Measurements from ENCODE around the gene WWP2. TPM values are rescaled to one million over a fixed set of nuclear protein-coding genes. Genes with fewer than 3 reads are reported as not detected.

WWP2 gene
- total and polyA plus RNA-seq, 11 donors = 8.4 to 33.2 (median 23.5) TPM

DNA sequence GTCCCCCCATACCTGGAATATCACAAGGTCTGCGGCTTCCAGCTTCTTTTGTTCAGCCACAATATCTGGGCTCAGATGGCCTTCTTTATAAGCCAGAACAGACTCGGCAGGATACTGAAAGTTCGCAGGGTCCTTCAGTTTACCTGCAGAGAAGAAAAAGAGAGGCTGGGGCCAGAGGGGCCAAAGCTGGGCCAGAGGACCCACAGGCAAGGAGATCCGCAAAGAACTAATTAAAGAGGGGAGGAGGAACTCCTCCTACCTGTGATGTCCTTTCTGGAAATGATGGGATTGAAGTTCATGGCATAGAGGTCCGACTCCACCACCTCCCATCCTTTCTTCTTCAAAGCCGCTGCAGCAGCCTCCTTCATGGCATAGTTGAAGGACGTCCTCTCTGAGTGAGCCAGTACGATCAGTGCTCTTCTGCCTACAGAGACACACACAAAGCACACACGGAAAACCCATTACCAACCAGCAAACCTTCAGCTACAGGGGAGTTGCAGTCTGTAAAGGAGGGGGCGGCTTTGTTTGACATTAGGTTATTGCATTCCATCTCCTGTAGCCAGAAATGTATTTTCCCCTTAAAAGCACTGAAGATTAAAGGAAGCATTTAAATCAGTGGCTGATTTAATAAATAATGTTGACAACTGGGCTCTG is 43.9 kb upstream of the WWP2 start:
- no peaks in the 10 kb centered on the region for H3K27me3 ChIP-seq
- ATAC-seq = no peak
- TF ChIP-seq POLR2A (IDR thresholded peaks at IDR 0.05) = no peak
- TF ChIP-seq, protein P1, sequence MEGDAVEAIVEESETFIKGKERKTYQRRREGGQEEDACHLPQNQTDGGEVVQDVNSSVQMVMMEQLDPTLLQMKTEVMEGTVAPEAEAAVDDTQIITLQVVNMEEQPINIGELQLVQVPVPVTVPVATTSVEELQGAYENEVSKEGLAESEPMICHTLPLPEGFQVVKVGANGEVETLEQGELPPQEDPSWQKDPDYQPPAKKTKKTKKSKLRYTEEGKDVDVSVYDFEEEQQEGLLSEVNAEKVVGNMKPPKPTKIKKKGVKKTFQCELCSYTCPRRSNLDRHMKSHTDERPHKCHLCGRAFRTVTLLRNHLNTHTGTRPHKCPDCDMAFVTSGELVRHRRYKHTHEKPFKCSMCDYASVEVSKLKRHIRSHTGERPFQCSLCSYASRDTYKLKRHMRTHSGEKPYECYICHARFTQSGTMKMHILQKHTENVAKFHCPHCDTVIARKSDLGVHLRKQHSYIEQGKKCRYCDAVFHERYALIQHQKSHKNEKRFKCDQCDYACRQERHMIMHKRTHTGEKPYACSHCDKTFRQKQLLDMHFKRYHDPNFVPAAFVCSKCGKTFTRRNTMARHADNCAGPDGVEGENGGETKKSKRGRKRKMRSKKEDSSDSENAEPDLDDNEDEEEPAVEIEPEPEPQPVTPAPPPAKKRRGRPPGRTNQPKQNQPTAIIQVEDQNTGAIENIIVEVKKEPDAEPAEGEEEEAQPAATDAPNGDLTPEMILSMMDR (IDR thresholded peaks at IDR 0.05) = no peak
- no peaks in the 10 kb centered on the region for H3K9me3 ChIP-seq
- 85 to 90% (median 86%) methylated on average over 10 of the region's 10 CpGs for WGBS, 4 donors
- intact Hi-C loops (cut with DNase I) = no loop called here
- no peak overlapping the region for H3K4me3 ChIP-seq
- H3K4me1 ChIP-seq = no peaks in the 10 kb centered on the region
- H3K27ac ChIP-seq = no peak overlapping the region
- DNase-seq = no peak
- peaks cover 0 to 52% (median 42%) of the 10 kb centered on the region in 9 donors for H3K36me3 ChIP-seq

DNA sequence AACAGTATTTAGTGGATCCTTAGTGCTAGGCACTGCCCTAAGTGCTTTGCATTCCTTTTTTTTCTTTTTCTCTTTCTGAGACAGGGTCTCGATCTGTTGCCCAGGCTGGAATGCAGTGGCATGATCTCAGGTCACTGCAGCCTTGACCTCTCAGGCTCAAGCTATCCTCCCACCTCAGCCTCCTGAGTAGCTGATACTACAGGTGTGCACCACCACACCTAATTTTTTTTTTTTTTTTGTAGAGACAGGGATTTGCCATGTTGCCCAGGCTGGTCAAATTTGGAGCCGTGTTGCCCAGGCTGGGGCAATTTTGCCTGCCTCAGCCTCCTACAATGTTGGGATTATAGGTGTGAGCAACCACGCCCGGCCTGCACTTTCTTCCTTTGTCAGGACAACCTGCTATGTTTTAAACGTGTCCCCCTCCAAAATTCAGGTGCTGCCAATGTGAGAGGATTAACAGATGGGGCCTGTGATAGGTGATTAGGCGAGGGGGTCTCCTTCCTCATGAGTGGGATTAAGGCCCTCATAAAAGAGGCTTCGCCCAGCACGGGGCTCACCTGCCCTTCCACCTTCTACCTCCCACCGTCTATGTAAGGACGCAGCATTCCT is 41.2 kb upstream of the WWP2 start:
- WGBS, 4 donors = 92 to 96% (median 94%) methylated on average over 10 of the region's 10 CpGs
- no peak overlapping the region for H3K4me3 ChIP-seq
- ATAC-seq (no peak), DNase-seq (no peak)
- no peaks in the 10 kb centered on the region for H3K27me3 ChIP-seq
- no peaks in the 10 kb centered on the region for H3K9me3 ChIP-seq
- TF ChIP-seq, protein P1 (IDR thresholded peaks at IDR 0.05) = no peak
- no peak for TF ChIP-seq POLR2A (IDR thresholded peaks at IDR 0.05)
- no peak overlapping the region for H3K27ac ChIP-seq
- peaks cover 0 to 26% (median 22%) of the 10 kb centered on the region in 9 donors for H3K36me3 ChIP-seq
- intact Hi-C loops (cut with DNase I) = no loop called here
- peaks cover 0 to 13% (median 2%) of the 10 kb centered on the region in 12 donors for H3K4me1 ChIP-seq

DNA sequence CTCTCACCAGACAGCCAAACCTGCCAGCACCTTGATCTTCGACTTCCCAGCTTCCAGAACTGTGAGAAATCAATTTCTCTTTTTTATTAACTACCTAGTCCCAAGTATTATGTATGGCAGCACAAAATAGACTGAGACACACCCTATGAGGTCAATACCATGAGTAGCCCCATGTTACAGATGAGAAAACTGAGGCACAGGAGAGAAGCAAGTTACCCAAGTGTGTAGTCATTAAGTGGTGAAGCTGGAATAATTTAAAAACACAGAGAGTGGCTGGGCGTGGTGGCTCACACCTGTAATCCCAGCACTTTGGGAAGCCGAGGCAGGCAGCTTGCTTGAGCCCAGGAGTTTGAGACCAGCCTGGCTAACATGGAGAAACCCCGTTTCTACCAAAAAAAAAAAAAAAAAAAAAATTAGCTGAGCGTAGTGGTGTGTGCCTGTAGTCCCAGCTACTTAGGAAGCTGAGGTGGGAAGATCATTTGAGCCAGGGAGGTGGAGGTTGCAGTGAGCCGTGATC is 40.6 kb upstream of the WWP2 start:
- TF ChIP-seq POLR2A (IDR thresholded peaks at IDR 0.05) = no peak
- TF ChIP-seq, protein P1 (IDR thresholded peaks at IDR 0.05) = no peak
- intact Hi-C loops (cut with DNase I) = no loop called here
- Histone ChIP-seq H3K4me3 (no peak overlapping the region), H3K27me3 (no peaks in the 10 kb centered on the region), H3K27ac (no peak overlapping the region), H3K9me3 (no peaks in the 10 kb centered on the region), H3K36me3 (peaks cover 0 to 20% (median 17%) of the 10 kb centered on the region in 9 donors), H3K4me1 (peaks cover 0 to 18% (median 6%) of the 10 kb centered on the region in 12 donors)
- DNase-seq (no peak), ATAC-seq (no peak)
- 86 to 95% (median 93%) methylated on average over 6 of the region's 6 CpGs for WGBS, 4 donors

DNA sequence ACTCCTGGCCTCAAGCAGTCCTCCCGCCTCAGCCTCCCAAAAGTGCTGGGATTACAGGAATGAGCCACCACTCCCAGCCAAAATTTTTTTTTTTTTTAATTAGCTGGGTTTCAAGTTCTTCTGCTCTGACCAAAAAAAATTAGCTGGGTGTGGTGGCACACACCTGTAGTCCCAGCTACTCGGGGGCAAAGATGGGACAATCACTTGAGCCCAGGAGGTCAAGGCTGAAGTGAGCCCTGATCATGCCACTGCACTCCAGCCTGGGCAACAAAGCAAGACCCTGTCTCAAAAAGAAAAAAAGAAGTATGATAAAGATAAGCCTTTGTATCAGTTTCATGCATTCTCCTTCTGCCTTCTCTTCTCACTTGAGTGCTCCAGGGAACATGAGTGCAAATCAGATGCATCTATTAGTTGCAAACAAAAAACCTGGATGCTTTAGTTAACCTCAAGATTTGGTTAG is 37.7 kb upstream of the WWP2 start:
- ATAC-seq (no peak), DNase-seq (no peak)
- H3K27ac ChIP-seq = peak overlapping the region in 4 of 12 donors; percentile 29 to 88 (median 73)
- H3K9me3 ChIP-seq = no peaks in the 10 kb centered on the region
- H3K4me3 ChIP-seq = peak overlapping the region in 2 of 12 donors; percentile 56 to 67
- H3K27me3 ChIP-seq = no peaks in the 10 kb centered on the region
- TF ChIP-seq, protein P1 (IDR thresholded peaks at IDR 0.05) = no peak
- no peak for TF ChIP-seq POLR2A (IDR thresholded peaks at IDR 0.05)
- H3K4me1 ChIP-seq = peaks cover 0 to 33% (median 19%) of the 10 kb centered on the region in 12 donors
- H3K36me3 ChIP-seq = no peaks in the 10 kb centered on the region
- 92 to 100% (median 99%) methylated on average over 2 of the region's 2 CpGs for WGBS, 4 donors
- intact Hi-C loops (cut with DNase I) = loop anchor here in 1 of 10 donors (2.0 kb wide), 1 partner anchor 18 kb away; no protein-coding TSS in a partner anchor
